Endodermal cell (in vitro differentiated cells): ENCODE data around the gene IL15RA. TPM values are rescaled to one million over a fixed set of nuclear protein-coding genes. Genes with fewer than 3 reads are reported as not detected.

Experiments used
- DNase-seq: peaks from one replicate; pipeline ENCODE4 v3.0.0-alpha.2; 2017
- H3K27ac ChIP-seq: 2 replicates; pipeline ENCODE4 v1.5.1; 2013; ENCODE audit warnings: mild to moderate bottlenecking, low read depth, low read length, moderate library complexity
- H3K27me3 ChIP-seq: 2 replicates; pipeline ENCODE4 v1.6.1; 2013; ENCODE audit warnings: mild to moderate bottlenecking, low read length, moderate library complexity; ENCODE audit not compliant: insufficient read depth, control insufficient read depth, poor library complexity, severe bottlenecking
- H3K36me3 ChIP-seq: 2 replicates; pipeline ENCODE4 v1.7.0; 2013; ENCODE audit warnings: mild to moderate bottlenecking, low read length, moderate library complexity; ENCODE audit not compliant: control insufficient read depth, insufficient read depth
- H3K4me1 ChIP-seq: one replicate; pipeline ENCODE4 v1.7.0; 2013; ENCODE audit warnings: low read length; ENCODE audit not compliant: control insufficient read depth, insufficient read depth
- H3K4me3 ChIP-seq: 2 replicates; pipeline ENCODE4 v1.5.1; 2013; ENCODE audit warnings: mild to moderate bottlenecking, low read length, moderate library complexity
- H3K9ac ChIP-seq: 2 replicates; pipeline ENCODE4 v1.6.1; 2013; ENCODE audit warnings: mild to moderate bottlenecking, low read length, moderate library complexity; ENCODE audit not compliant: poor library complexity, severe bottlenecking; ENCODE audit errors: extremely low read depth
- H3K9me3 ChIP-seq: 2 replicates; pipeline ENCODE4 v1.6.1; 2013; ENCODE audit warnings: mild to moderate bottlenecking, low read length, moderate library complexity; ENCODE audit not compliant: control insufficient read depth
- H3K27ac Mint-ChIP-seq: 2 replicates; pipeline ENCODE4 v1.8.0; 2020; ENCODE audit warnings: mixed read lengths
- H3K27me3 Mint-ChIP-seq: 2 replicates; pipeline ENCODE4 v1.8.0; 2021; ENCODE audit warnings: mild to moderate bottlenecking, mixed read lengths; ENCODE audit not compliant: insufficient read depth
- H3K36me3 Mint-ChIP-seq: 2 replicates; pipeline ENCODE4 v1.8.0; 2020; ENCODE audit warnings: low read depth, mixed read lengths
- H3K4me1 Mint-ChIP-seq: 2 replicates; pipeline ENCODE4 v1.8.0; 2020; ENCODE audit warnings: mixed read lengths
- H3K4me3 Mint-ChIP-seq: 2 replicates; pipeline ENCODE4 v1.8.0; 2020; ENCODE audit warnings: mild to moderate bottlenecking, moderate library complexity, mixed read lengths
- H3K9me3 Mint-ChIP-seq: 2 replicates; pipeline ENCODE4 v1.8.0; 2020; ENCODE audit warnings: mild to moderate bottlenecking, mixed read lengths
- CTCF ChIP-seq: fragments of 200-600 bp; sonication (generic); conservative IDR thresholded peaks from 2 replicates; pipeline ENCODE4 v1.5.0; 2021; ENCODE audit warnings: antibody characterized with exemption, mild to moderate bottlenecking
- WGBS, 2 experiments: methylation state at CpG; one replicate each; pipeline versions ENCODE4 v1.1.5 to v1.1.7; 2013; ENCODE audit warnings: missing lambda C conversion rate in 2 of 2, mixed read lengths in 1 of 2; ENCODE audit not compliant: insufficient coverage in 1 of 2, insufficient read length in 1 of 2; 5-methylcytosine and 5-hydroxymethylcytosine counted together
- total RNA-seq, 2 donors: library from RNA; stranded (reverse); fragmentation: NEBNext Ultra II Directional in 1 of 2; extraction: Animal tissue kit (Norgen Biotek cat#: 25700) in 1 of 2; gene quantifications; 2 replicates in 1 of 2; 3 replicates in 1 of 2; pipeline ENCODE4 v1.2.1, GENCODE V29; 2021

IL15RA gene
- total RNA-seq, 2 donors from 2014 or later: 0.35 to 0.37 TPM

GRCh38 chr10:5992398-5992797 lies 15.1 kb upstream of the IL15RA start:
- WGBS, 2 experiments: 83 to 92% methylated on average over 1 of the region's 1 CpG
- no peaks in the 10 kb centered on the region for H3K27me3 ChIP-seq
- H3K4me3 ChIP-seq: no peak overlapping the region
- H3K9ac ChIP-seq: no peak overlapping the region
- Mint-ChIP-seq H3K27ac (no peak overlapping the region), H3K4me3 (no peak overlapping the region), H3K4me1 (no peaks in the 10 kb centered on the region), H3K27me3 (peaks cover 3% of the 10 kb centered on the region), H3K36me3 (no peaks in the 10 kb centered on the region), H3K9me3 (peaks cover 22% of the 10 kb centered on the region)
- peaks cover 20% of the 10 kb centered on the region for H3K9me3 ChIP-seq
- no peaks in the 10 kb centered on the region for H3K4me1 ChIP-seq
- TF ChIP-seq CTCF: no peak
- no peak overlapping the region for H3K27ac ChIP-seq
- DNase-seq: no peak
- no peaks in the 10 kb centered on the region for H3K36me3 ChIP-seq

GRCh38 chr10:5991708-5992107 lies 14.4 kb upstream of the IL15RA start:
- DNase-seq: no peak
- H3K9me3 ChIP-seq: peaks cover 20% of the 10 kb centered on the region
- Mint-ChIP-seq H3K4me1 (no peaks in the 10 kb centered on the region), H3K27me3 (peaks cover 3% of the 10 kb centered on the region), H3K9me3 (peaks cover 22% of the 10 kb centered on the region), H3K36me3 (no peaks in the 10 kb centered on the region), H3K4me3 (no peak overlapping the region), H3K27ac (no peak overlapping the region)
- H3K27ac ChIP-seq: no peak overlapping the region
- no peak for TF ChIP-seq CTCF
- no peak overlapping the region for H3K4me3 ChIP-seq
- H3K36me3 ChIP-seq: no peaks in the 10 kb centered on the region
- H3K4me1 ChIP-seq: no peaks in the 10 kb centered on the region
- H3K27me3 ChIP-seq: no peaks in the 10 kb centered on the region
- H3K9ac ChIP-seq: no peak overlapping the region

DNA sequence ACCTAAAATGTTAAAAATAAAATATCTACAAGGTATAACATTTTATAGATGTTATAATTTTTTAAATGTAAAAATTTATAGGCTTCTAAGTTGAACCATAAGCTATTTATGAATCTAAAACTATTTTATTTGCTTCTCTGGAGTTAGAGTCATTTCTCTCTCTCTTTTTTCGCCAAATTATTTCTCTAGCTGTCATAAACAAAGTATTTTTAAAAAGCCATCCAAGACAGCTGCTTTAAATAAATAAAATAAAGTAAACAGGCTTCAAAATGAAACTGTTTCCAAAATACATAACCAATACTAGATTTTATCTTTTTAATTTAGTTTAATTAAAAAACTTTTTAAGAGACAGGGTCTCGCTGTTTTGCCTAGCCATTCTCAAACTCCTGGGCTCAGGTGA lies 12.4 kb upstream of the IL15RA start:
- Mint-ChIP-seq H3K4me3 (no peak overlapping the region), H3K9me3 (peaks cover 22% of the 10 kb centered on the region), H3K4me1 (no peaks in the 10 kb centered on the region), H3K36me3 (no peaks in the 10 kb centered on the region), H3K27ac (no peak overlapping the region), H3K27me3 (peaks cover 3% of the 10 kb centered on the region)
- no peak overlapping the region for H3K4me3 ChIP-seq
- H3K27ac ChIP-seq: no peak overlapping the region
- no peak overlapping the region for H3K9ac ChIP-seq
- H3K36me3 ChIP-seq: no peaks in the 10 kb centered on the region
- DNase-seq: no peak
- WGBS, 2 experiments: 91% methylated on average over 2 of the region's 2 CpGs; no CpG with 5 or more reads in 1 of the 2 experiments
- peaks cover 20% of the 10 kb centered on the region for H3K9me3 ChIP-seq
- H3K27me3 ChIP-seq: no peaks in the 10 kb centered on the region
- H3K4me1 ChIP-seq: no peaks in the 10 kb centered on the region
- TF ChIP-seq CTCF: no peak
